Cortex of kidney (tissue), 1 donor: ENCODE data around the gene MYL6B.
"Not testable (repeated sequence)": the region's sequence is repeated elsewhere in the genome, so short reads cannot be mapped to it uniquely, and the experiment has no call there.

ENCODE experiments used
- DNase-seq: peaks from one replicate; lab custom pipeline; 2025; lab: John Stamatoyannopoulos, UW

MYL6B gene

DNA sequence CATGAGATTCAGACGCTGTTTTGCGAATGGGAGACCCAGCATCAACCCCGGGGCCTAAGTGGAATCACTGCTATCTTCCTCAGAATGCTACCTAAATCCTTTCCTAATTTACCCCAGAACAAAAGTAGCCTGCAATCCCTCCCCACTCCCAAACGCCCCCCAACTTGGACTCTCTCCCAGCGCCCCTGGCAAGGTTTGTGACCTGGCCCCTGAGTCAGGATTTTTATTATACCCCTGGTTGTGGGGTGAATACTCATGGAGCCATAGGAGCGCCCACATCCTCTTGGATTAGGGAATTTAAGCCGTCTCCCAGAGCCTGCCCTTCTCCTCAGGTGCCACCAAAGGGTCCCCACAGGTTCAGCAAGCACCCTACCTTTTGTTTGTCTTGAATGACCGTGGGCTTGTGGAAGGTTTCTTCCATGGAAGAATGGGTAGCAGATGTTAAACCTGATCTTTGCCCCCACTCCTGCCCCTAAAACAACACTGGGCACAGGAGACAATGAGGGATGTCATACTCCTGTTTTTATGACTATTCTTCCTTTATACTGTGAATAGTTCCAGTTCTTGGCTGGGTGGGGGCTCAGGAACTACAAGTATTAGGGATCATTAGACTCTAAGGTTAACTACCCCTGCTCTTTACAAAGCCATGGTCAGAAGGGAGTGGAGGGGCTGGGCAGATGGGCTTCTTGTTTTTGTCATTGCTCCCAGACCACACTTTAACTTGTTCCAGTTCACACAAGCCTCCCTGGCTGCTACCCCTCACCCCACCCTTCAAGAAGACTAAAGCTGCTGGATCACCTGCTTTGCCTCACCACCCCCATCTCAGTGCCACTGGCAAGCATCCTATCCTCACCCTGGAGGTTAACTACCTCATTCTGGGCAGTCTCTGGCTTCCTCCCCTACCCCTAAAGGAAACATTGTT is 630 bp downstream of the MYL6B start:
- no peak for DNase-seq

DNA sequence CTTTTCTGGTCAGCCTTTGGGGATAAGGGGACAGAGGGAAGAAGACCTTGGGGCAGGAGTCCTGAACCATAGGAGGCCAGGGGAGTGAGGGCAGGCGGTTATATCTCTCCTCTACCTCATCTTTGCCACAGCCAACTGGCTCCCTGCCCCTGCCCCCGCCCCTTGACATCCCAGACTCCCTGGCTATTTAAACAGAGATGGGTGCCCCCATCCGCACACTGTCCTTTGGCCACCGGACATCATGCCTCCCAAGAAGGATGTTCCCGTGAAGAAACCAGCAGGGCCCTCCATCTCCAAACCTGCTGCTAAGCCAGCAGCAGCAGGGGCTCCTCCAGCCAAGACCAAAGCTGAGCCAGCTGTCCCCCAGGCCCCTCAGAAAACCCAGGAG is 1.3 kb downstream of the MYL6B start:
- DNase-seq: no peak

DNA sequence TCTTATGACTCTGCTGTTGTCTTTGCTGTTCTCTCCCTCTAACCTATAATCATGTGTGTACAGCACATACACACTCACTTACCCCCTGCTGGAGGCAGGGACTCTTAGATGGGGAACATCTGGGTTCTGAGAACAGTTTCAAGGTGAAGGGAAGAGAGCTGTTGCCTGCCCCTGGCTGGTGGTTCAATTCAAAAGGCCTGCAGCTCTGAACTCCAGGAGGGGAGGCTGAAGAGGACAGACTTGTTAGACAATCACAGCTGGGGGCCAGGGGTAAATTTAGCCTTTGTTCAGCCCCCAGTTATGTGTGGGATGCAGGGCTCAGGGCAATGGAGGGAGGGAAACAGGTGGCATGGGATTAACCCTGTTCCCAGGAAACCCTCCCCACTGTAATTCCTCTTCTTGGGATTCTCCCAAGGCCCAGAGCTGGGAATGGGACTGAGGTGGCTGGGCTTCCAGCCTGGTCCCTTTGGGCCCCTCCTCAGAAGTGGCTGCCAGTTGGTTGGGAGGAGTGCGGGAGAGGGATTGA is 1.9 kb downstream of the MYL6B start:
- DNase-seq: no peak

DNA sequence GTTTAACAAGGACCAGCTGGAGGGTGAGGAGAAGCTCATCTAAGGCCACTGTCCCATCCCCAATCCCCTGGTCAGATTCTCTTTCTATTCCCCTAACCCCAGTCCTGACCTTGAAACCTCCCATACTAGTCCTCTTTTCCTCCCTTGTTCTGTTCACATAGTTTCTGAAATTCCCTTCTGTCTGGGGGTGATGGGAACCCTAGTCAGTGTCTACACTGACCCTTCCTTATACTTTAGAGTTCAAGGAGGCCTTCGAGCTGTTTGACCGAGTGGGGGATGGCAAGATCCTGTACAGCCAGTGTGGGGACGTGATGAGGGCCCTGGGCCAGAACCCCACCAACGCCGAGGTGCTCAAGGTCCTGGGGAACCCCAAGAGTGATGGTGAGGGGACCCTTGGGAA is 2.4 kb downstream of the MYL6B start:
- no peak for DNase-seq

DNA sequence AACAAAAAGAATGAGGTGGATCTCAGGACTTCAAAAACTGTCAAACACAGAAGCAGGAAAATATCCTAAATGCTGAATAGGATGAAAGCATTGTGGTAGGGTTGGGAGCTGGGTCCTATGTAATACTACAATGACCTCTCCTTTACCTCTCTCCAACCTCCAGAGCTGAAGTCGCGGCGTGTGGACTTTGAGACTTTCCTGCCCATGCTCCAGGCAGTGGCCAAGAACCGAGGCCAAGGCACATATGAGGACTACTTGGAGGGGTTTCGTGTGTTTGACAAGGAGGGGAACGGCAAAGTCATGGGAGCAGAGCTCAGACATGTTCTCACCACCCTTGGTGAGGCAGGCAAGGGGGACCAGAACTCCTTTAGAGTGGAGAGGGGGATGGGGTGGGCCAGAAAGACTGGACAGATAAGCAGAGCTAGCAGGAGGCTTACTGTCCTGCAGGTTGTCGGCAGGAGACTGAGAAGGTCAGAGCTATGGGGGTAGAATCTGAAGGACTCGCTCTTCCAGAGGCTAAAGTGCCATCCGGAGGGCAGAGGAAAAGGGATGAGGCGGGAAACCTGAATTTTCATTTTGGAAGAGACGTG is 3.0 kb downstream of the MYL6B start:
- no peak for DNase-seq

DNA sequence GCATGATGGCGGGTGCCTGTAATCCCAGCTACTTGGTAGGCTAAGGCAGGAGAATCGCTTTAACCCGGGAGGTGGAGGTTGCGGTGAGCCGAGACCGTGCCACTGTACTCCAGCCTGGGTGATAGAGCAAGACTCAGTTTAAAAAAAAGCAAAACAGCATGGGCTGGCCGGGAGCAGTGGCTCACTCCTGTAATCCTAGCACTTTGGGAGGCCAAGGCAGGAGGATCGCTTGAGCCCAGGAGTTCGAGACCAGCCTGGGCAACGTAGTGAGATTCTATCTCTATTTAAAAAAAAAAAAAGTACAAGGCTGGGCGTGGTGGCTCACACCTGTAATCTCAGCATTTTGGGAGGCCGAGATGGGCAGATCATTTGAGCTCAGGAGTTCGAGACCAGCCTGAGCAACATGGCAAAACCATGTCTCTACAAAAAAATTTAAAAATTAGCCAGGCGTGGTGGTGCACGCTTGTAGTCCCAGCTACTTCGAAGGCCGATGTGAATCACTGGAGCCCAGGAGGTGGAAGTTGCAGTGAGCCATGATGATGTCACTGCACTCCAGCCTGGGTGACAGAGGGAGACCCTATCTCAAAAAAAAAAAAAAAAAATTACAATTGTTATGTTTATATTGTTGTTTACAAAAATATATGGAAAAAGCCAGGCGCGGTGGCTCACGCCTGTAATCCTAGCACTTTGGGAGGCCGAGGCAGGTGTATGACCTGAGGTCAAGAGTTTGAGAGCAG is 4.2 kb downstream of the MYL6B start:
- not testable (repeated sequence) for DNase-seq

DNA sequence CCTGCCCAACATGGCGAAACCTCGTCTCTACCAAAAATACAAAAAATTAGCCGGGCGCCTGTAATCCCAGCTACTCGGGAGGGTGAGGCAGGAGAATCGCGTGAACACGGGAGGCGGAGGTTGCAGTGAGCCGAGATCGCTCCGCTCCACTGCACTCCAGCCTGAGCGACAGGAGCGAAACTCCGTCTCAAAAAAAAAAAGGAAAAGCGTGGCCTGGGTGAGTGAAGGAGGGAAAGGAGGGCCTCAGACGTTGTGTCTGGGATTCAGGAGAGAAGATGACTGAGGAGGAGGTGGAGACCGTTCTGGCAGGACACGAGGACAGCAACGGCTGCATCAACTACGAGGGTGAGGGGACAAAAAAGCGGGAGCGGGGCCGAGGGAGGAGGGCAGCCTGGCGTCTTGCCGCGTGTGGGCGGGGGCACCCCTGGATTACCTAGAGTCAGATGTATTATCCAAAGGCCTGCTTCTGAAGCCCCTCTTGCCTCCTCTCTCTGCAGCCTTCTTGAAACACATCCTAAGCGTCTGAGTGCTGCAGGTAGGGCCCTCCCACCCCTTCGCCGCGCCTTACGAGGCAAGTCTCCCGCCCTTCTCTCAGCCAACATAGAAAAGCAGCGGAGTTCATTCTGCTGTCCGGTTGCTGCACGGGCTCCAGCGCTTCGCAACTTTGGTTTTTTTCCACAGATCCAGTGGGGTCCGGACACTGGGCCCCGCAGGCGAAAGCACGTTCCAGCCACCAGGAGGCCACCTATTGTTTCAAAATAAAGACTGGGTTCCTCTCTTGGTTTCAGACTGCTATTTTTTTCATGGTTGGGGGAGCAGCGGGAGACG is 5.0 kb downstream of the MYL6B start:
- DNase-seq: no peak

DNA sequence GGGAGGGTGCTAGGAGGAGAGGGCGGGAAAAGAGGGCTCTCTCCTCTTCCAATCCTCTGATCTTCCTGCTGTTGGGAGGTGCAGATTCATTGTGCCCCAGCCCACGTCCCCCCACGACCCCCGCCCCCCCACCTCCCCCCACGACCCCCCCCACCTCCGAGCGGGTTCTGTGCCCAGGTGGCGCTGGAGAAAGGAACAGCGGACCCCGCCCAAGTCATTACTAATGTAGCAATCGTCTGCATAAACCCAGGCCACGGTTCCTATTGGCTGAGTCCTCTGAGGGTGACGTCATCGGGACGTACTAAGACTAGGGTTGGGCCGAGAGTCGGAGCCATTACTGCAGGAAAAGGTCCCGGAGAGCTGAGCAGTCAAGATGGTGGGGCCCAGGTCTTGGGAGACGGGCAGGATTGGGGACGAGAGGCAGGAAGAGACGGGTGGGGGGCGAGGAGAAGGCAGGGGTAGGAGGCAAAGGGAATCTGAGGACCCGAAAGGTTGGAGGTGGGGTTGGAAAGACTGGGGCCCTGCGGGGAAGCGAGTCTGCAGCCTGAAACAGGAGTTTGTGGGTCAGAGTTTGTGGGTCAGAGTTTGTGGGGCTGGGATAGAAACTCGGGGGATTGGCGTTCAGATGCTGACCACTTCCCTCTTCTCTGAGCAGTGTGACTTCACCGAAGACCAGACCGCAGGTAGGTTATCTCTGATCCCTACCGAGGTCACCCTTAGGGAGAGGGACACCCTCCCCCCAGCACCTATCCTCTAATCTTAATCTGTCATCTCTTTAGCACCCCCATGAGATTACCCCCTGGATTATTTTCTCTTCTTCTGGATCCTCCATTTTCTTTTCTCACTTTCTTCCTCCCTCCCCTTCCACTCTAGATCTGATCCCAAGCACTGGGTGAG is 5.9 kb downstream of the MYL6B start, which contains the start of gene MYL6:
Gene MYL6, plus strand, starts transcription at position 331 of the 897 bp plus-strand sequence. Its CDS starts 43 bp downstream, at position 374.
- no peak for DNase-seq

DNA sequence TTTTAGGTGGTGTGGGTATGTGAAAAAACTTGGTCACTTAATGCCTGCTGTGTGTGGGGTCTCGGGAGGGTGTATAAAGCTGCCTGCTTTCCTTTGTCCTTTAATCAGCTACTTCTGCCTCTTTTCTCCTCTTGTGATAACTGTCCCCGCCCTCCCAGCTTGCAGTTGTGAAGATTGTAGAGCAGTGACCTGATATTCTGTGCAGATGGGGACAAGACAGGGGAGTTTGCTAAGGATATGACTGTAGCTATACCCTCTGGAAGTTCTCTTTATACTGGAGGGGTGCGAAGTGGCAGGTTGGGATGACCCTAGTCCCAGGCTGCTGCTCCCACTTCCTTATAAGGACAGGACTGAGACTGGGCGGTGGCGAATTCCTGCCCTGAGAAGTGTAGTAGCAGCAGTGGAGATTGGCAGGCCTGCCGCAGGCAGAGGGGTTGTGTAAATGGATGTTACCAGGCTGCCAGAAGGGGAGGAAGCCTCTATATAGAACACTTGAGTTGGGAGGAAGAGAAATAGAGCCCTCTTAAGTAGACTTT is 6.6 kb downstream of the MYL6B start:
- no peak for DNase-seq

DNA sequence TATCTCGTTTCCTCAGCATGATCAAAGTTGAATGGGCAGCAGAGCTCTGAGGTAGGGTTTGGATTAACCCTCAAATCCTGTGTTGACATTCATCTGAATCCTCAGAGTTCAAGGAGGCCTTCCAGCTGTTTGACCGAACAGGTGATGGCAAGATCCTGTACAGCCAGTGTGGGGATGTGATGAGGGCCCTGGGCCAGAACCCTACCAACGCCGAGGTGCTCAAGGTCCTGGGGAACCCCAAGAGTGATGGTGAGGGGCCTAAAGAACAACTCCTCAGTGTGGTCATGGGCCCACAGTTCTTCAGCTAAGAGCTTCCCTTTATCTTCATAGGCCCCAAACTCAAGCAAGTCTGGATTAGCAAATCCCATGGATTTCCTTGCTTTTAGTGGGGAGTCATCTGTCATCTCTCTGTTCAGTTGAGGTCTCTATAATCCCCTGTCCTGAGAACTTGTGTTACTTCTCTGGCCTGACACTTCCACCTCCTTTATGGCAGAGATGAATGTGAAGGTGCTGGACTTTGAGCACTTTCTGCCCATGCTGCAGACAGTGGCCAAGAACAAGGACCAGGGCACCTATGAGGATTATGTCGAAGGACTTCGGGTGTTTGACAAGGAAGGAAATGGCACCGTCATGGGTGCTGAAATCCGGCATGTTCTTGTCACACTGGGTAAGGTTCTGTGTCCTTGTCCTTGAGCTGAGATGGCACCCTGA is 7.2 kb downstream of the MYL6B start:
- no peak for DNase-seq

DNA sequence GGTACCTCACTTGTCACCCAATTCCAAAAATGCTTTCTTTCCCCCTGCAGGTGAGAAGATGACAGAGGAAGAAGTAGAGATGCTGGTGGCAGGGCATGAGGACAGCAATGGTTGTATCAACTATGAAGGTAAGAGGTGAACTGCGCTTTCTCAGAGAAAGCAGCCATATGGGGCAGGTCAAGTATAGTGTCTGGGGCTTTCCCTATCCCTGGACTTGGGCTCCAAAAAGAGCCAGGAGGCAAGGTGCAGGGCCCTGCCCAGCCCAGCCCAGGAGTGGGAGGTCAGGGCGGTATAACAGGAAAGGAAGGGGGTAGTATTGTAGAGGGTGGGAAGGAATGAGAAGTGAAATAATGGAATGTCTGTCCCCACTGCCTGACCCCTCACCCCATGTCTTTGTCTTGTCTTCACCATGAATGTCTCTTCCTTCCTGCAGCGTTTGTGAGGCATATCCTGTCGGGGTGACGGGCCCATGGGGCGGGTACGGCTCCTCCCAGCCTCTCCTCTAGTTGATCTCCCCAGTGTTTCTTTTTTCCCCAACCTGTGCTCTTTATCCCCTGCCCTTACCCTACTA is 7.9 kb downstream of the MYL6B start:
- no peak for DNase-seq

DNA sequence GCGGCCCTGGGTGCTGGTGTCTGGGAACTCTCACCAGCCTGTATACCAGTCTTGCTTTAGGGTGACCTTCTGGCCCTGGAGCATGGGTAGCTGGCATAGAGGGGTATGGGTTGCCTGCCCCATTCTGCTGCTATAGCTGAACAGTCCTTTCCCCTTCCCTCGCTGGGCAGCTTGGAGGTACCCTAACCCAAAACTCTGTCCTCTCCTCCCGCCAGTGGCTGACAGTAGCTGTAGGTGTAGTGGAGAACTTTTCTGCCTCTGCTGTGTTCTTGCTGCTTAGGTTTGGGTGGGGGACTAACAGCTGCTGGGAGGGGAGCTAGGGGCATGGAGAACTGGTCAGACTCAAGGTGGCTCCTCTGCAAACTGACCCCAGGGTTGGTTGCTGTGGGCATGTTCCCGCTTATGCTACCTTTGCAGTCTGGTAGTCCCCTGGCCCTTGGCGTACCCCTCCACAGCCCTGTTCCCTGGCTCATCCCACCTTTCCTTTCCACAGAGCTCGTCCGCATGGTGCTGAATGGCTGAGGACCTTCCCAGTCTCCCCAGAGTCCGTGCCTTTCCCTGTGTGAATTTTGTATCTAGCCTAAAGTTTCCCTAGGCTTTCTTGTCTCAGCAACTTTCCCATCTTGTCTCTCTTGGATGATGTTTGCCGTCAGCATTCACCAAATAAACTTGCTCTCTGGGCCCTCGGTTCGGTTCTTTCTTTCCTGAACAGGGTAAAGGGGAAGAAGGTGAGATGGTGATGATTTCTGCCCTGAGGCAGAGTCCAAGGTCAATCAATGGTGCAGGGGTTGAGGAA is 8.7 kb downstream of the MYL6B start:
- no peak for DNase-seq

DNA sequence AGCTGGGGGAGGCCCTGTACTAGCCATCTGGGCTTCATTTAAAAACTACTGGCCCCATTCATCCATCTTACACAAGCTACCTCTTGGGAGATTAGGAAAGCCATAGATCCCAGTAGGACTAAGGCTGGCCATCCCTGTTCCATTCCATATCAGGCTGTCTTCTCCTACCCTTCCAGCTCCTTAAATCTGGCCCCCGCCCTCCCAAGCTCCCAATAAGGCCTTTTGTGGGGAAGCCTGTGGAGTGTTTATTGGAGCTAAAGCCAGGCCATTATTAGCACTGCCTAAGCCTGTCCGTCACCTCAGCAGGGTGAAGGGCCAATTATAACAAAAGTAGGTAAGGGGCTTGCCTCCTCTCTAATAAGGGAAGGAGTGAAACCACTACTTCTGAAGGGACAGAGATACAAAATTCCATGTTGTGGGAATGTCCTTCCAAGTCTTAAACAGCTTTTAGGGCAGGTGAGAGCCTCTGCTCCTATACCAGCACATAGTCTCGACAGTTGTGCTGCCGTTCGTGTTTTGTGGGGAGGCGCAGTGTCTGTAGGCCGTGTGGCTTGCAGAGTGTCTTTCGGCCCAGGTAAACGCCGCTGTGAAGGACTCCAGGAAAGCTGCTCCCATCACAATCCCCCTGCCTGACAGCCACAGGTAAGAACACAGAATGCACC is 9.4 kb downstream of the MYL6B start:
- no peak for DNase-seq

DNA sequence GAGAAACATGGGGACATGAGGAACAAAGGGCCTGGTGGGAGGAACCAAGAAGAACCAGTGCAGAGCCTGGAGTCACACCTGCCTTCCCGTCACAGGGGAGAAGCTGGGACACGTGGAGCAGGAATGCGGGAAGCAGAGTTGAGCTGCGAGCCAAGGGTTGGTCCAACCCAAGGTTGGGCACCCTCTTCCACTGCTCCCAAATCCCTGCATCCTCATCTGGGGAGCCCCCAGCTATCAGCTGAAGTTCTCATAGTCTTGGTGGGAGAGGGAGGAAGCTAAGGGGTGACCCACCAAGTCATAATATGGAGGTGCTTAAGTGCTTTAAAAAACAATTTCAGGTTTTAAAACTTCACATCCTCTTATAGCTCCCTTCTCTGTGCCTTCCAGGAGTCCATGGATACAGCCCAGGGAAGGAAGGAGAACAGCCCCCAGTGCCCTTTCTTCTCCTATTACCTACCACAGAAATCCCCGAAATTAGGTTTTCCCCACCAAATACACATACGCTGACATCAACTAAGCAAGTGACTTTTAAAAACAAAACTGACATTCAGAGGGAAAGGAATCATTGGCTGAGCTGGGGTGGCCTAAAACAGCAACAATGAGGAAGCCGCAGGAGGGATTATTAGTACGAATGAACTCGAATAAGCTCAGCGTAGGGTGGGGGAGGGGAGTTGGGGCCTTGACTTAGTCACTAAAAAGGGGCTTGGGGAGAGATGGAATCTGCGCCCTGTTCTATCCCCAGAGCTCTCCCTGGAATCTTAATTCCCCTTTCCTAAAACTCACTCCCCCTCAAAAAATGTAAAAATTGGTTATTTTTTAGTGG is 10.3 kb downstream of the MYL6B start:
- no peak for DNase-seq

DNA sequence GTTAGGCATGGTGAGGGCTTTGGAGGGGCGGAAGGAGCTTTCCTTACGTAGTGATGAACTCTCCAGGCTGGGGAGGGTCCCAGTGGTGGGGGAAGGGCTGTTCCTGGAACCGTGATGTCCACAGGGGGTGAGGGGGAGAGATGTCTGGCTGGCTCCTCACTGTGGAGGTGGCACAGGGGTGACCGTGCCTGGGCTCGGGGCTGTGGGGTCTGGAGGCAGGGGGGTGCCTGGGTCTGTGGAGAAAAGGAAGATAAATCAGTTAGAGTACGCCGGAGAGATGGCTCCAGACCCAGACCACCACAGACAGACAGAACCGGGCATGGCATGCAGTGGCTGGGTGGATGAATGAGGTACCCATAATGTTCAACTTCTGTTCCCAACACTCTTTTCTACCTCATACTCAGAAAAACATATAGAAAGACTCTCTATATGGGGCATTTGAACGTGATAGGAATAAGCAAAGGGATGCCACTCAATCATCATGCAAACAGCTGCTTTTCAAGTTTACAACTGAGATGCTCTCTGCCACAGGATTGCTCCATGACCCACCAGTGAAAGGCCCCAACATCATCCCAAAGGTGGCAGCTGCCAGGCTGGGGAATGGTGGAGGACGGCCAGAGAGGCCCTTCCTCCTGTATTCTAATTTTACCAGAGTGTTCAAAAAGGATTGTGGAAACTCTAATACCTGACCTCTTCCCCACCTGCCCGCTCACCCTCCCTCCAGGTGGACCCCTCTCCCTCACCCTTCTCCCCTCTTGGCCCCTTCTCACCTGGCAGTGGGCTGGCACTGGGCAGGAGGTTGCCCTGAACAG is 11.4 kb downstream of the MYL6B start:
- DNase-seq: no peak

DNA sequence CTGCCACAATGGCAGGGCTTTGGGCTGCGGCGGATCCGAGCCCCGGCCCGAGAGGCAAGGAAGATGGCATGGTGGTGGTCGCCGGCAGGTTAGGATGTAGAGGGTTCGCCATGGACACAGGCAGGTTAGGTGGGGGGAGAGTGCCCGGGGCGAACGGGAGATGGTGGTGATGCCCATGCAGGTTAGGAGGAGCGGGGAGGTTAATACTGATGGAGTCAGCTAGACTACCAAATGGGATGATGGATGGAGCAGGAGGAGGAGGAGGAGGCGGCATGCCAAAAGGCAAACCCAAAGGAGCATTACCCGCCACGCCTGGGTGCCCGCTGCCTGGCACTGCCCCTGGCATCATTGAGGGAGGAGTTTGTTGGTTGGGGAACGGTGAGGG is 11.9 kb downstream of the MYL6B start:
- no peak for DNase-seq
